ENCODE results near the gene TSHZ1. TPM values are rescaled to one million over a fixed set of nuclear protein-coding genes. Genes with fewer than 3 reads are reported as not detected.

Gene TSHZ1
- total RNA-seq, 2 experiments from 2014 or later: 5.9 to 9.5 TPM

- no peak overlapping the region for H3K27ac ChIP-seq (ENCODE audit: low read depth, low read length, poor library complexity, severe bottlenecking)
- no peak overlapping the region for H3K4me2 ChIP-seq (ENCODE audit: low read length)
- no peaks in the 10 kb centered on the region for H3K9me3 ChIP-seq (ENCODE audit: low read length)
- ChIA-PET POLR2A (no interaction called here), CTCF (ENCODE audit: unreplicated experiment) (no interaction called here)
- DNase-seq (ENCODE audit: low spot score): no peak
- no peaks in the 10 kb centered on the region for H3K36me3 ChIP-seq (ENCODE audit: insufficient read depth, low read length)
- no TSS peak for BruUV-seq (replicated peaks)
- intact Hi-C loops (cut with micrococcal nuclease; ENCODE audit: unreplicated experiment): no loop called here
- TF ChIP-seq EZH2phosphoT487 (IDR thresholded peaks at IDR 0.05; ENCODE audit: borderline replicate concordance, low read depth, low read length): no peak
- TF ChIP-seq CTCF (conservative IDR thresholded peaks at IDR 0.05; ENCODE audit: low read length): no peak
- H3K4me3 ChIP-seq (ENCODE audit: low read depth, low read length, poor library complexity, severe bottlenecking): no peak overlapping the region
- no peak overlapping the region for H2AFZ ChIP-seq (ENCODE audit: low read length)
- H4K20me1 ChIP-seq (ENCODE audit: insufficient read depth, low read length): no peaks in the 10 kb centered on the region
- H3K4me1 ChIP-seq (ENCODE audit: insufficient read depth, low read length, poor library complexity, severe bottlenecking): no peaks in the 10 kb centered on the region
- H3K9me2 ChIP-seq (ENCODE audit: insufficient read depth, low read length): no peaks in the 10 kb centered on the region
- no peaks in the 10 kb centered on the region for H3K79me2 ChIP-seq (ENCODE audit: insufficient read depth, low read depth, low read length)
Measured at GRCh38 chr18:75291460-75291859, 80.9 kb downstream of the TSHZ1 start.

GRCh38 chr18:75293591-75293990 is 83.0 kb downstream of the TSHZ1 start:
- Histone ChIP-seq H3K27ac (ENCODE audit: low read depth, low read length, poor library complexity, severe bottlenecking) (no peak overlapping the region), H3K4me2 (ENCODE audit: low read length) (no peak overlapping the region), H3K4me1 (ENCODE audit: insufficient read depth, low read length, poor library complexity, severe bottlenecking) (no peaks in the 10 kb centered on the region), H2AFZ (ENCODE audit: low read length) (no peak overlapping the region), H4K20me1 (ENCODE audit: insufficient read depth, low read length) (no peaks in the 10 kb centered on the region), H3K79me2 (ENCODE audit: insufficient read depth, low read depth, low read length) (no peaks in the 10 kb centered on the region), H3K9me3 (ENCODE audit: low read length) (no peaks in the 10 kb centered on the region), H3K4me3 (ENCODE audit: low read depth, low read length, poor library complexity, severe bottlenecking) (no peak overlapping the region), H3K9me2 (ENCODE audit: insufficient read depth, low read length) (no peaks in the 10 kb centered on the region), H3K36me3 (ENCODE audit: insufficient read depth, low read length) (no peaks in the 10 kb centered on the region)
- DNase-seq (ENCODE audit: low spot score): no peak
- intact Hi-C loops (cut with micrococcal nuclease; ENCODE audit: unreplicated experiment): no loop called here
- ChIA-PET POLR2A (no interaction called here), CTCF (ENCODE audit: unreplicated experiment) (no interaction called here)
- BruUV-seq (replicated peaks): no TSS peak
- TF ChIP-seq CTCF (conservative IDR thresholded peaks at IDR 0.05; ENCODE audit: low read length) (no peak), EZH2phosphoT487 (IDR thresholded peaks at IDR 0.05; ENCODE audit: borderline replicate concordance, low read depth, low read length) (no peak)

GRCh38 chr18:75297731-75298130 is 87.1 kb downstream of the TSHZ1 start:
- no peak for TF ChIP-seq CTCF (conservative IDR thresholded peaks at IDR 0.05; ENCODE audit: low read length)
- no peak for TF ChIP-seq EZH2phosphoT487 (IDR thresholded peaks at IDR 0.05; ENCODE audit: borderline replicate concordance, low read depth, low read length)
- H3K9me2 ChIP-seq (ENCODE audit: insufficient read depth, low read length): no peaks in the 10 kb centered on the region
- no TSS peak for BruUV-seq (replicated peaks)
- no peaks in the 10 kb centered on the region for H3K9me3 ChIP-seq (ENCODE audit: low read length)
- H3K27ac ChIP-seq (ENCODE audit: low read depth, low read length, poor library complexity, severe bottlenecking): no peak overlapping the region
- H2AFZ ChIP-seq (ENCODE audit: low read length): no peak overlapping the region
- H4K20me1 ChIP-seq (ENCODE audit: insufficient read depth, low read length): no peaks in the 10 kb centered on the region
- POLR2A ChIA-PET: no interaction called here
- no peaks in the 10 kb centered on the region for H3K4me1 ChIP-seq (ENCODE audit: insufficient read depth, low read length, poor library complexity, severe bottlenecking)
- DNase-seq (ENCODE audit: low spot score): no peak
- no peaks in the 10 kb centered on the region for H3K79me2 ChIP-seq (ENCODE audit: insufficient read depth, low read depth, low read length)
- CTCF ChIA-PET (ENCODE audit: unreplicated experiment): no interaction called here
- H3K4me3 ChIP-seq (ENCODE audit: low read depth, low read length, poor library complexity, severe bottlenecking): no peak overlapping the region
- no peaks in the 10 kb centered on the region for H3K36me3 ChIP-seq (ENCODE audit: insufficient read depth, low read length)
- no peak overlapping the region for H3K4me2 ChIP-seq (ENCODE audit: low read length)
- intact Hi-C loops (cut with micrococcal nuclease; ENCODE audit: unreplicated experiment): no loop called here
